ENCODE data around the gene GKN2. TPM values are rescaled to one million over a fixed set of nuclear protein-coding genes. Genes with fewer than 3 reads are reported as not detected.

The GKN2 gene
- total RNA-seq, 2 donors from 2014 or later = not detected

GRCh38 chr2:68978098-68978497 is 25.4 kb upstream of the GKN2 start:
- Histone ChIP-seq H3K27ac (no peak overlapping the region), H3K4me1 (no peaks in the 10 kb centered on the region), H3K36me3 (no peaks in the 10 kb centered on the region), H3K27me3 (no peaks in the 10 kb centered on the region), H3K4me3 (no peak overlapping the region), H3K9me3 (no peaks in the 10 kb centered on the region)
- no peak for DNase-seq (ENCODE audit: low spot score)
- no peak for TF ChIP-seq CTCF (IDR thresholded peaks at IDR 0.05)

- Histone ChIP-seq H3K36me3 (no peaks in the 10 kb centered on the region), H3K27ac (no peak overlapping the region), H3K9me3 (no peaks in the 10 kb centered on the region), H3K4me1 (no peaks in the 10 kb centered on the region), H3K27me3 (no peaks in the 10 kb centered on the region), H3K4me3 (no peak overlapping the region)
- TF ChIP-seq CTCF (IDR thresholded peaks at IDR 0.05) = no peak
- no peak for DNase-seq (ENCODE audit: low spot score)
These were observed 24.8 kb upstream of the GKN2 start for GRCh38 chr2:68977453-68977852.

GRCh38 chr2:68975844-68976243 is 23.2 kb upstream of the GKN2 start:
- H3K27ac ChIP-seq = no peak overlapping the region
- H3K9me3 ChIP-seq = no peaks in the 10 kb centered on the region
- H3K27me3 ChIP-seq = no peaks in the 10 kb centered on the region
- H3K4me1 ChIP-seq = no peaks in the 10 kb centered on the region
- no peak overlapping the region for H3K4me3 ChIP-seq
- H3K36me3 ChIP-seq = no peaks in the 10 kb centered on the region
- no peak for TF ChIP-seq CTCF (IDR thresholded peaks at IDR 0.05)
- DNase-seq (ENCODE audit: low spot score) = no peak

- no peak overlapping the region for H3K27ac ChIP-seq
- DNase-seq (ENCODE audit: low spot score) = no peak
- H3K27me3 ChIP-seq = no peaks in the 10 kb centered on the region
- no peaks in the 10 kb centered on the region for H3K9me3 ChIP-seq
- TF ChIP-seq CTCF (IDR thresholded peaks at IDR 0.05) = no peak
- no peaks in the 10 kb centered on the region for H3K36me3 ChIP-seq
- H3K4me3 ChIP-seq = no peak overlapping the region
- H3K4me1 ChIP-seq = no peaks in the 10 kb centered on the region
These were observed 22.4 kb upstream of the GKN2 start for GRCh38 chr2:68974946-68975665.

GRCh38 chr2:68974251-68974650 is 21.6 kb upstream of the GKN2 start, which contains the start of gene GKN1:
Gene GKN1, plus strand, starts transcription at chr2:68974636. Its CDS starts 42 bp downstream, at chr2:68974678.
- no peaks in the 10 kb centered on the region for H3K4me1 ChIP-seq
- no peaks in the 10 kb centered on the region for H3K9me3 ChIP-seq
- no peak within 1 kb of the TSS for H3K4me3 ChIP-seq
- TF ChIP-seq CTCF (IDR thresholded peaks at IDR 0.05) = no peak
- H3K36me3 ChIP-seq = no peaks in the 10 kb centered on the region
- DNase-seq (ENCODE audit: low spot score) = no peak
- H3K27me3 ChIP-seq = no peaks in the 10 kb centered on the region
- H3K27ac ChIP-seq = no peak within 1 kb of the TSS
